Uterus (tissue), 2 donors: ENCODE measurements around the gene OR4K14.

ENCODE experiments used
- POLR2A ChIP-seq, 2 donors: fragments of 450-650 bp; IDR thresholded peaks; one replicate each; pipeline ENCODE4 v1.6.1; 2016; ENCODE audit warnings: antibody characterized with exemption in 2 of 2, mild to moderate bottlenecking in 1 of 2, moderate library complexity in 1 of 2
- TF ChIP-seq, protein P1 (sequence below), 4 experiments: fragments of 200-600 bp in 2 of 4; fragments of 450-650 bp in 2 of 4; sonication (generic) in 2 of 4; IDR thresholded peaks; one replicate each; pipeline ENCODE4 v1.5.1; 2016 to 2019; ENCODE audit warnings: antibody characterized with exemption in 4 of 4, mild to moderate bottlenecking in 2 of 4, moderate library complexity in 1 of 4

DNA sequence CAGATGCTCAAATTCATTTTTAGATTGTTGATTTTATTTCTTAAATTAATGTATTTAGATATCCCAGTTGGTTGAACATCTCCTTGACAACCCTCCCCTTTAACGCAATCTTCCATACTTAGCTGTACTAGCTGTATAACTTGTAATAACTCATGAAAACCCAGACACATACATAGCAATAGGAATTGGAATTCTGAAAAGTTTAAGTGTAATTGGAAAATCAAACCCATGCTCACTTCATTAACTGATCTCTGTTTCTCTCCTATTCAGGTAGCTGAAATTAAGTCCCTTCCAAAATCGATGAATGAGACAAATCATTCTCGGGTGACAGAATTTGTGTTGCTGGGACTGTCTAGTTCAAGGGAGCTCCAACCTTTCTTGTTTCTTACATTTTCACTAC, 43.8 kb downstream of the OR4K14 start, which contains the start of gene OR4K15:
- TF ChIP-seq, protein P1, sequence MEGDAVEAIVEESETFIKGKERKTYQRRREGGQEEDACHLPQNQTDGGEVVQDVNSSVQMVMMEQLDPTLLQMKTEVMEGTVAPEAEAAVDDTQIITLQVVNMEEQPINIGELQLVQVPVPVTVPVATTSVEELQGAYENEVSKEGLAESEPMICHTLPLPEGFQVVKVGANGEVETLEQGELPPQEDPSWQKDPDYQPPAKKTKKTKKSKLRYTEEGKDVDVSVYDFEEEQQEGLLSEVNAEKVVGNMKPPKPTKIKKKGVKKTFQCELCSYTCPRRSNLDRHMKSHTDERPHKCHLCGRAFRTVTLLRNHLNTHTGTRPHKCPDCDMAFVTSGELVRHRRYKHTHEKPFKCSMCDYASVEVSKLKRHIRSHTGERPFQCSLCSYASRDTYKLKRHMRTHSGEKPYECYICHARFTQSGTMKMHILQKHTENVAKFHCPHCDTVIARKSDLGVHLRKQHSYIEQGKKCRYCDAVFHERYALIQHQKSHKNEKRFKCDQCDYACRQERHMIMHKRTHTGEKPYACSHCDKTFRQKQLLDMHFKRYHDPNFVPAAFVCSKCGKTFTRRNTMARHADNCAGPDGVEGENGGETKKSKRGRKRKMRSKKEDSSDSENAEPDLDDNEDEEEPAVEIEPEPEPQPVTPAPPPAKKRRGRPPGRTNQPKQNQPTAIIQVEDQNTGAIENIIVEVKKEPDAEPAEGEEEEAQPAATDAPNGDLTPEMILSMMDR (IDR thresholded peaks at IDR 0.05) = no peak
- TF ChIP-seq POLR2A (IDR thresholded peaks at IDR 0.05) = no peak
